Adipose tissue (tissue), 3 donors: ENCODE results near the gene HSD11B1. TPM values are rescaled to one million over a fixed set of nuclear protein-coding genes. Genes with fewer than 3 reads are reported as not detected.

ENCODE experiments used
- H3K27ac ChIP-seq: one replicate; pipeline ENCODE4 v1.5.1; 2013; ENCODE audit warnings: low read depth, low read length
- WGBS, 3 donors: extraction: QIAGEN DNeasy Blood & Tissue Kit; methylation state at CpG; one replicate each; pipeline ENCODE4 v1.1.7; 2013; 5-methylcytosine and 5-hydroxymethylcytosine counted together
- polyA plus RNA-seq, 3 donors: library from polyadenylated mRNA; stranded (reverse); fragments of 200-250 nt; gene quantifications; one replicate each; pipeline ENCODE4 v1.2.3, GENCODE V29; 2013
- donor health status: healthy with polysubstance abuse.
- donor health status: Bipolar disorder and iron deficiency.
- donor health status: healthy.

The HSD11B1 gene
- polyA plus RNA-seq, 3 donors = 1.3 to 17.5 (median 4.9) TPM

- no peak overlapping the region for H3K27ac ChIP-seq
- WGBS, 3 donors = 3 to 48% (median 6%) methylated on average over 13 of the region's 13 CpGs
Observed at GRCh38 chr1:209769171-209769904, 64.7 kb downstream of the HSD11B1 start.

- WGBS, 3 donors = 30 to 61% (median 37%) methylated on average over 7 of the region's 7 CpGs
- H3K27ac ChIP-seq = no peak overlapping the region
Observed at GRCh38 chr1:209769971-209770370, 65.3 kb downstream of the HSD11B1 start.

GRCh38 chr1:209770636-209771415 lies 66.2 kb downstream of the HSD11B1 start:
- H3K27ac ChIP-seq = no peak overlapping the region
- WGBS, 3 donors = 95 to 96% (median 95%) methylated on average over 17 of the region's 17 CpGs

GRCh38 chr1:209772126-209772525 lies 67.5 kb downstream of the HSD11B1 start:
- no peak overlapping the region for H3K27ac ChIP-seq
- WGBS, 3 donors = 38 to 55% (median 48%) methylated on average over 6 of the region's 6 CpGs

GRCh38 chr1:209774592-209774991 lies 69.9 kb downstream of the HSD11B1 start:
- 72 to 95% (median 89%) methylated on average over 1 of the region's 1 CpG for WGBS, 3 donors
- H3K27ac ChIP-seq = no peak overlapping the region

GRCh38 chr1:209775678-209776077 lies 71.0 kb downstream of the HSD11B1 start:
- WGBS, 3 donors = 72 to 78% (median 74%) methylated on average over 2 of the region's 2 CpGs
- no peak overlapping the region for H3K27ac ChIP-seq

- 93 to 95% (median 94%) methylated on average over 2 of the region's 2 CpGs for WGBS, 3 donors
Observed at GRCh38 chr1:209777587-209777986, 72.9 kb downstream of the HSD11B1 start.

GRCh38 chr1:209778102-209778501 lies 73.5 kb downstream of the HSD11B1 start:
- WGBS, 3 donors = 88 to 91% (median 88%) methylated on average over 1 of the region's 1 CpG
- H3K27ac ChIP-seq = no peak overlapping the region

More at GRCh38 chr1:209777587-209777986, 72.9 kb downstream of the HSD11B1 start:
- H3K27ac ChIP-seq = no peak overlapping the region

GRCh38 chr1:209780268-209780667 lies 75.6 kb downstream of the HSD11B1 start:
- 69 to 88% (median 84%) methylated on average over 4 of the region's 4 CpGs for WGBS, 3 donors
- H3K27ac ChIP-seq = no peak overlapping the region

GRCh38 chr1:209783386-209783785 lies 78.7 kb downstream of the HSD11B1 start:
- H3K27ac ChIP-seq = no peak overlapping the region
- WGBS, 3 donors = 49 to 77% (median 67%) methylated on average over 6 of the region's 6 CpGs

Other genes with a start within 250 kb of the HSD11B1 start
- under 1 TPM in 2 of 3 donors, not detected in 1; 0.04 to 0.18 TPM for gene CAMK1G, start 121.1 kb upstream of the HSD11B1 start, polyA plus RNA-seq
- gene LAMB3, start 52.4 kb upstream of the HSD11B1 start, polyA plus RNA-seq = 10 to 100 TPM in 1 of 3 donors, 1 to 10 TPM in 2; 3.3 to 36.4 (median 5.3) TPM
- gene G0S2, start 29.4 kb upstream of the HSD11B1 start, polyA plus RNA-seq = 1,000 to 10,000 TPM in 1 of 3 donors, 100 to 1,000 TPM in 2; 291 to 4,779 (median 509) TPM
- gene TRAF3IP3, start 51.2 kb downstream of the HSD11B1 start, polyA plus RNA-seq = 1 to 10 TPM in 2 of 3 donors, under 1 TPM in 1; 0.22 to 6.3 (median 1.8) TPM
- under 1 TPM; 0.22 to 0.56 (median 0.44) TPM for gene C1orf74, start 79.7 kb downstream of the HSD11B1 start, polyA plus RNA-seq
- 10 to 100 TPM in 1 of 3 donors, 1 to 10 TPM in 2; 1.8 to 10.4 (median 2.0) TPM for gene IRF6, start 101.3 kb downstream of the HSD11B1 start, polyA plus RNA-seq
- 1 to 10 TPM; 1.7 to 3.6 (median 2.0) TPM for gene UTP25, start 123.1 kb downstream of the HSD11B1 start, polyA plus RNA-seq
- gene SYT14, start 233.4 kb downstream of the HSD11B1 start, polyA plus RNA-seq = under 1 TPM in 1 of 3 donors, not detected in 2; 0.09 TPM